GM12864 (cell line): ENCODE measurements around the gene PLEKHJ1.

Source experiments
- DNase-seq: peaks from one replicate; pipeline ENCODE4 v3.0.0-alpha.2; 2011; ENCODE audit warnings: low read depth
- H3K4me3 ChIP-seq: 2 replicates; pipeline ENCODE4 v1.5.1; 2011; ENCODE audit warnings: mild to moderate bottlenecking, low read depth, low read length, control low read depth
- CTCF ChIP-seq: IDR thresholded peaks from 2 replicates; pipeline ENCODE4 v1.5.1; 2011; ENCODE audit warnings: low read depth, mild to moderate bottlenecking, moderate library complexity, low read length, control low read depth, inconsistent platforms; ENCODE audit errors: missing control alignments

PLEKHJ1 gene

DNA sequence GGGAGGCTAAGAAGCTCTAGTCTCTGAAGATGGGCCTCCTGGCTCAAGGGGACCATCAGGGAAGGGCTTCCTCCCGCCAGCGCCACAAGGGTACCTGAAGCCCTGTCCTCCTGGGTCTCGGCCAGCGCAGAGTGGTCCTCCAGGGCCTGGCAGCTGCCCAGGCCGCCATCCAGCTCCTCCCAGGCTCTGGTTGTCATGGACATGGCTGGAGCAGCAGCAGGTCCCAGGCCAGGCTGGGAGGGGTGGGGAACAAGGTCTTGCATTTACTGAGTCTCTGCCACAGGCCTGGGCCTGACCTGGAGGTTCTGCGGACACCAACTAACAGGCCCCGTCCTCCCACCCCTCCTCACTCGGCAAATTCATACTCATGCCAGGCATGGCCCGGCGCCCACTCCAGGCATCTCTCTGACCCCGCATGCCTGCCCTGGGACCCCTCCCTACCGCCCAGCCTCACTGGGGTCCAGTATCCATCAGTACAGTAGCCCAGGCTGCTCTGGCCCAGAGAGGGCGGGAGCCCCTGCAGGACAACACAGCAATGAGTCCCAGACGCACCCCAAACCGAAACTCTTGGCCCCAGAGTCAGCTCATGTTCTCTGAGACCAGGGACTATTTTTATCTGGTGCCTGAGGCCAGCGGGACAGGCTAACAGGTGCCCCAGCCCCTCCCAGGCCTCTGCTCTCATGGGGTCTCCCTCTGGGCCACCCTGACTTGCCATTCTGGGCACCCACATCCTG lies 19.1 kb upstream of the PLEKHJ1 start:
- no peak for DNase-seq
- no peak for TF ChIP-seq CTCF
- H3K4me3 ChIP-seq = peak overlapping the region; percentile 46

DNA sequence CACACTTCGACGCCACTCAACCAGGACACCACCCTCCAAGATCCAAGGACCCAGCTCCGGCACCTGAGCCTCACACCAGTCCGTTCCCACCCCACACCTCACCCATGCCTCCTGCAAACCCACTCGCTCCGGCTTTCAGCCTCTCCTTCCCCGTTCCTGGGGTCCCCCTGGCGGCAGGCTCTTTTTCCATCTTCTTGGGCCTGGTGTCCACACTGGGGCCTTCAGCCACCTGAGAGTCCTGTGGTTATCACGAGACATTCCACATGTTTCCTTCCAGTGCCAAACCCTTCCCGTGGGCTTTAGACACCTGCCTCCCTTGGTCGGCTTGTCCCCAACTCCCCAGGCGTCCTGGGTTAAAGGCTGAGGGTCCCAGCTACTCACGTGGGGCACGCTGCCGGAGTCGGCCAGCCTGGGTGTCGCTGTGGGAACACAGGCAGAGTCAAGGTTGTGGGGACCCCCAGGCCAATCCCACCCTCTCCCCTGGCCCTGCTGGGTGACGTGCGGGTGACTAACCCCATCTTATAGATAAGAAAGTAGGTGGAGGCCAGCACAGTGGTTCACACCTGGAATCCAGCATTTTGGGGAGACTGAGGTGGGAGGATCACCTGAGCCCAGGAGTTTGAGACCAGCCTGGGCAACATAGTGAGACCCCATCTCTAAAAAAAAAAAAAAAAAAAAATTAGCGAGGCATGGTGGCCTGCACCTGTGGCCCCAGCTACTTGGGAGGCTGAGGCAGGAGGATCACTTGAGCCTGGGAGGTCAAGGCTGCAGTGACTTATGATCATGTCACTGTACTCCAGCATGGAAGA lies 18.1 kb upstream of the PLEKHJ1 start:
- H3K4me3 ChIP-seq = no peak overlapping the region
- DNase-seq = no peak
- no peak for TF ChIP-seq CTCF

- no peak overlapping the region; the same call in 1 of the 2 replicates for H3K4me3 ChIP-seq
- TF ChIP-seq CTCF = peak; percentile 42
- DNase-seq = no peak
Observed at GRCh38 chr19:2253106-2254063, 17.3 kb upstream of the PLEKHJ1 start.

- no peak for TF ChIP-seq CTCF
- H3K4me3 ChIP-seq = no peak overlapping the region
- DNase-seq = no peak
Observed at GRCh38 chr19:2252797-2253105, 16.6 kb upstream of the PLEKHJ1 start.

GRCh38 chr19:2252055-2252796 lies 16.1 kb upstream of the PLEKHJ1 start:
- no peak overlapping the region for H3K4me3 ChIP-seq
- TF ChIP-seq CTCF = no peak
- DNase-seq = no peak

- no peak overlapping the region for H3K4me3 ChIP-seq
- DNase-seq = no peak
- no peak for TF ChIP-seq CTCF
Observed at GRCh38 chr19:2251106-2252054, 15.3 kb upstream of the PLEKHJ1 start.
